Umbilical cord (tissue), 2 donors: ENCODE data around the gene NAP1L5. TPM values are rescaled to one million over a fixed set of nuclear protein-coding genes. Genes with fewer than 3 reads are reported as not detected.
A peak's percentile ranks its signal among the peaks of the same experiment; 100 is the strongest.

Experiments used
- DNase-seq: peaks from one replicate; pipeline ENCODE4 v3.0.0-alpha.2; 2015; ENCODE audit warnings: low spot score
- total RNA-seq: library from RNA; depleted of rRNA; stranded (reverse); fragments of >200 nt; gene quantifications from one replicate; pipeline ENCODE4 v1.2.3, GENCODE V29; 2014; ENCODE audit warnings: low replicate concordance; ENCODE audit not compliant: insufficient read depth

NAP1L5 gene
- total RNA-seq = 11.6 TPM

- DNase-seq = peak; percentile 66
These were observed at the start of gene NAP1L5 for GRCh38 chr4:88697588-88698329. Gene NAP1L5 (minus strand): TSS chr4:88697829. CDS start chr4:88697754, 75 bp downstream.

- DNase-seq = no peak
These were observed 49.7 kb upstream of the NAP1L5 start for GRCh38 chr4:88747351-88747750.

GRCh38 chr4:88746206-88746605 lies 48.6 kb upstream of the NAP1L5 start:
- no peak for DNase-seq

GRCh38 chr4:88745581-88746163 lies 48.0 kb upstream of the NAP1L5 start:
- DNase-seq = no peak

GRCh38 chr4:88745175-88745574 lies 47.5 kb upstream of the NAP1L5 start:
- no peak for DNase-seq

GRCh38 chr4:88744609-88745008 lies 47.0 kb upstream of the NAP1L5 start:
- DNase-seq = no peak

- peak; percentile 20 for DNase-seq
These were observed 46.1 kb upstream of the NAP1L5 start for GRCh38 chr4:88743696-88744095.

GRCh38 chr4:88742561-88742960 lies 44.9 kb upstream of the NAP1L5 start:
- DNase-seq = no peak

GRCh38 chr4:88738180-88738579 lies 40.6 kb upstream of the NAP1L5 start:
- no peak for DNase-seq

- peak; percentile 62 for DNase-seq
These were observed 39.8 kb upstream of the NAP1L5 start for GRCh38 chr4:88737307-88737941.

- DNase-seq = peak; percentile 24
These were observed 38.6 kb upstream of the NAP1L5 start for GRCh38 chr4:88736264-88736663.

GRCh38 chr4:88735564-88735963 lies 37.9 kb upstream of the NAP1L5 start:
- no peak for DNase-seq

- DNase-seq = no peak
These were observed 36.8 kb upstream of the NAP1L5 start for GRCh38 chr4:88734403-88734949.

GRCh38 chr4:88732714-88733368 lies 35.2 kb upstream of the NAP1L5 start:
- no peak for DNase-seq

GRCh38 chr4:88731381-88731780 lies 33.8 kb upstream of the NAP1L5 start:
- DNase-seq = no peak

GRCh38 chr4:88730811-88731210 lies 33.2 kb upstream of the NAP1L5 start:
- DNase-seq = no peak

GRCh38 chr4:88729146-88729760 lies 31.6 kb upstream of the NAP1L5 start:
- DNase-seq = no peak

GRCh38 chr4:88728146-88728545 lies 30.5 kb upstream of the NAP1L5 start:
- DNase-seq = no peak

- no peak for DNase-seq
These were observed 28.4 kb upstream of the NAP1L5 start for GRCh38 chr4:88725986-88726385.

- DNase-seq = no peak
These were observed 27.5 kb upstream of the NAP1L5 start for GRCh38 chr4:88725143-88725542.

- DNase-seq = no peak
These were observed 26.8 kb upstream of the NAP1L5 start for GRCh38 chr4:88724406-88724805.

GRCh38 chr4:88722828-88723227 lies 25.2 kb upstream of the NAP1L5 start:
- no peak for DNase-seq
